GM19455 (cell line): ENCODE measurements around the gene FAM193A.
"Not testable (repeated sequence)": the region's sequence is repeated elsewhere in the genome, so short reads cannot be mapped to it uniquely, and the experiment has no call there.

ENCODE experiments used
- ATAC-seq: cut with Tn5 transposase; IDR thresholded peaks from one replicate; pipeline ENCODE4 v1.9.1; 2021; ENCODE audit not compliant: unreplicated experiment

Gene FAM193A

DNA sequence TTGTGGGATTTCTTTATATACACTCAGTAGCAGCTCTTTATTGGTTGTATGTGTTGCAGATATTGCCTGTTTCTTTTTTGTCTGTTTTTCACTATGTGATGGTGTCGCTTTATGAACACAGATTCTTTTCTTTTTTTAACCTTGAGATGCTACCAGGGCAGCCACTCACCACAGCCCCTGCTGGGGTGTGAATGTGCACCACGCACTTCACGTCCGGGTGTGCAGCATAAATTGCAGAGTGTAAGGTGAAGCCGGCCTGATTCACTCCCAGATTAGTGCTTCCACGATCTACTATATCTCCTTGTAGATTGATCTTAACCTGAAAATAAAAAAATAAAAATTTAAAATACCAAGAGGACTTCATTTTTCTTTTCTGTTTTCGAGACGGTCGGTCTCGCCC lies 71.4 kb downstream of the FAM193A start:
- ATAC-seq: no peak

DNA sequence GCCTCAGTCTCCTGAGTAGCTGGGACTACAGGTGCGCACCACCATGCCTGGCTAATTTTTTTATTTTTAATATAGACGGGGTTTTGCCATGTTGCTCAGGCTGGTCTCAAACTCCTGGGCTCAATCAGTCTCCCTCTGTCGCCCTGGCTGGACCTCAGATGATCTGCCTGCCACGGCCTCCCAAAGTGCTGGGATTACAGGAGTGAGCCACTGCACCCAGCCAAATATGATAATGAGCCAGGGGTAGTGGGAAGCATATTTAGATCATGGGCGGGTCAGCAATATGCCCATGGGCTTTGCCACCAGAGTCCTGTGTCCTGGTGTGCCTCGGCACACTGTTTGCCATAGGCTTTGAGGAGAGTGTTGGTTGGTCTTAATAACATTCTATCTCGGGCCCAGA lies 71.8 kb downstream of the FAM193A start:
- no peak for ATAC-seq

DNA sequence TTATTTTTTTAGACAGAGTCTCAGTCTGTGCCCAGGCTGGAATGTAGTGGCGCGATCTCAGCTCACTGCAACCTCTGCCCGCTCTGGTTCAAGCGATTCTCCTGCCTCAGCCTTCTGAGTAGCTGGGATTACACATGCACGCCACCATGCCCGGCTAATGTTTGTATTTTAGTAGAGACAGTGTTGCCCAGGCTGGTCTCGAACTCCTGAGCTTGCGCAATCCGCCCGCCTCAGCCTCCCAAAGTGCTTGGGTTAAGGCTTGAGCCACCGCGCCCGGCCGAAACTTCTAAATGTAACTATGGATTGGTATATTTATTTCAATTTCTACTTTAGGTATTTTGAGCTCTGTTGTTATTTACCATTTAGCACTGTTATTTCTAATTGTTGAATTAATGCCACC lies 79.4 kb downstream of the FAM193A start:
- no peak for ATAC-seq

DNA sequence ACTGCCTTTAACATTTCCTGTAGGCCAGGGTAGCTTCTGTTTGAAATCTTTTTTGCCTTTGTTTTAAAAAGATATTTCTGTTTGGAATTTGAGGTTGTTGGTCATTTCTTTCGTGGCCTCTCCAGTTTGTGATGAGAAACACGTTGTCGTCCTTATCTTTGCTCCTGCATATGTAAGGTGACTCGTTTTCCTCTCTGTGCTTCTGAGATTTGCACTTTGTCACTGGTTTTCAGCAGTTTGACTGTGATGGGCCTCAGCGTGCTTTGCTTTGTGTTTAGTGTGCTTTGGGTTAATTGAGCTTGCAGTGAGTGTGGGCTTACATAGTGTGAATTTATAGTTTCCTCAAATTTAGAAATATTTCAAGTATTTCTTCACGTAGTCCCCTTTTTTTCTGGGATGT lies 81.5 kb downstream of the FAM193A start:
- no peak for ATAC-seq

DNA sequence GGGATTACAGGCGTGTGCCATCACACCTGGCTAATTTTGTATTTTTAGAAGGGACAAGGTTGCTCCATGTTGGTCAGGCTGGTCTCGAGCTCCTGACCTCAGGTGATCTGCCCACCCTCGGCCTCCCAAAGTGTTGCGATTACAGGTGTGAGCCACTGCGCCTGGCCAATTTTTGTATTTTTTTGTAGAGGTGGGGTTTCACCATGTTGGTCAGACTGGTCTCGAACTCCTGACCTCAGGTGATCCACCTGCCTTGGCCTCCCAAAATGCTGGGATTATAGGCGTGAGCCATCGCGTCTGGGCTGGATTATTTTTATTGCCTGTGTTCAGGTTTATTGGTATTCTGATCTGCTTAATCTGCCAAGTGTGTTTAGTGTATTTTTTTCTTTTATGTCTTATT lies 82.3 kb downstream of the FAM193A start:
- not testable (repeated sequence) for ATAC-seq

DNA sequence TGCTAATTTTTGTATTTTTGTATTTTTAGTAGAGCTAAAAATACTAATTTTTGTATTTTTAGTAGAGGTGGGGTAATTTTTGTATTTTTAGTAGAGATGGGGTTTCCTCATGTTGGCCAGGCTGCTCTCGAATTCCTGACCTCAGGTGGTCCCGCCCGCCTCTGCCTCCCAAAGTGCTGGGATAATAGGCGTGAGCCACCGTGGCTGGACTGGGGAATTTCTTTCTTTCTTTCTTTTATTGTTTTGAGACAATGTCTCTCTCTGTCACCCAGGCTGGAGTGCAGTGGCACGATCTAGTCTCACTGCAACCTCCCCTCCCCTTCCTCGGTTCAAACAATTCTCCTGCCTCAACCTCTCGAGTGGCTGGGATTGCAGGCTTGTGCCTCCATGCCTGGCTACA lies 83.0 kb downstream of the FAM193A start:
- ATAC-seq: no peak

DNA sequence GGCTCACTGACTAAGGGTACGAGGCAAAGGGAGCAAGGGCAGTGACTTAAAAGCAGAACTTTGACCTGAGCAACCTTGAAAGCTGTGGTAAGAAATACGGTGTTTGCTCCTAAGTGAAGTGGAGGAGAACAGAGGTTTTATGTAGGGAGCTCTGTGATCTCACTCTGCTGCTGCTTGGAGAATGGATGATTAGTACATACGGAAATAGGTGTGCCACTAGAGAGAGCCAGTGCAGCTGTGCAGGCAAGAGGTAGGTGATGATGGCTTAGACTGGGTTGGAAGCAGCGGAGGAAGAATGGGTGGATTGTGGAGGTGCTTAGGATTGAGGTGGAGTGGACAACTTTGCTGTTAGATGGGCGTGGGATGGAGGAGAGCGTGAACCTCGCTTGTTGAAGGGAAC lies 85.0 kb downstream of the FAM193A start:
- ATAC-seq: no peak

DNA sequence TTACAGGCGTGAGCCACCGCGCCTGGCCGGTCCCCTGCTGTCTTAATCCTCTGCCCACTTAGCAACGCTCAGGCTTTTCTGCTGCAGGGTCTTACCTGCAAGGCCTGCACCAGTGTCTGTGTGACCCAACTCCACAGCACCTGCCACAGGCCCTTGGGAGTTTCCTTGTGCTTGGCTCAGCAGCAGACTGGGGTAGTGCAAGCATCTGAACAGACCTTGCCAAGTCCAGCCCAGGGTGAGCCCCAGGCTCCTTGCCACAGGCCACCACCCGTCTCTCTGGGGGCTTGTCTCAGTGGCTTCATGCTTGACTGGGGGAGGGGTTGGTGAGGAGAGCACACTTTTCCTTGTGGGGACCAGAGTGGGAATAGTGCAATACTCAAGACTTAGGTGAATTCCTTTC lies 87.0 kb downstream of the FAM193A start:
- no peak for ATAC-seq

DNA sequence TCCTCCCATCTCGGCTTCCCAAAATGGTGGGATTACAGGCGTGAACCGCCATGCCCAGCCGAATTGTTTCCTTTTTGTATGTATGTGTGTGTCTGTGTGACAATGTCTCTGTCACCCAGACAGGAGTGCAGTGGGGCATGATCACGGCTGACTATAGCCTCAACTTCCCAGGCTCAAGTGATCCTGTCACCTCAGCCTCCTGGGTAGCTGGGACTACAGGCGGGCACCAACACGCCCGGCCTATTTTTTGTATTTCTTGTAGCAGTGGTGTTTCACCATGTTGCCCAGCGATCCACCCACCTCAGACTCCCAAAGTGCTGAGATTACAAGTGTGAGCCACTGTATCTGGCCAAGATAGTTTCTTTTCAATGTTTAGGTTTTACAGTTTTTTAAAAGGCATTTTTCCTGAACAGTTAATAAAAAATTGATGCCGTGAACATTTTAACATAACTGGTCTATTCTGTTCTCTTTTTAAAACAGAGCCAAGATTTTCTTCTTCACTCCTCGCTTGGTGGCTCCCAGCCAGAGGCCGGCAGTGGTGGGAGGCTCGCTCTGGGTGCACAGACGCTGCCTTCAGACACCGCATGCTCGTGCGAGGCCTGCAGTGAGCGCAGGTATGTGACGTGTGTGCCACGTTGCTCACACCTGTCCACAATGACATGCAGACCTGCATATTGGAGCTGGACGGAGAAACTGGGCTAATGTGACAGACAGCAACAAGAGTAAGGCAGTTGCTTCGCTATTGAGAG lies 88.5 kb downstream of the FAM193A start:
- no peak for ATAC-seq

DNA sequence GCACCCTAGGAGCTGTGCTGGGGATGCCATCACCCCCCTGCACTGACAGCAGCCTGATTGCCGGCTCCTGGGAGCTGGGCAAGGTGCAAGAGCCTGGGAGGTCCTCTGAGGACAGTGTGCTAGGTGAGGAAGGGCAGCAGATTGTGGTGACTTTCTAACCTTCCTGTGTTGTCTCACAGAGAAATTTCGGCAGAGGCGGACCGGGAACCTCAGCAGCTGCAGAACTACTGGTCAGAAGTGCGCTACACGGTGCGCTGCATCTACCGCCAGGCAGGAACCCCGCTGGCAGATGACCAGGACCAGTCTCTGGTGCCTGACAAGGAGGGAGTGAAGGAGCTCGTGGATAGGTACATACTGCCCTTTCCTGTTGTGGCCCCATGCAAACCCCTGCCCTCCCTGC lies 89.8 kb downstream of the FAM193A start:
- ATAC-seq: no peak

DNA sequence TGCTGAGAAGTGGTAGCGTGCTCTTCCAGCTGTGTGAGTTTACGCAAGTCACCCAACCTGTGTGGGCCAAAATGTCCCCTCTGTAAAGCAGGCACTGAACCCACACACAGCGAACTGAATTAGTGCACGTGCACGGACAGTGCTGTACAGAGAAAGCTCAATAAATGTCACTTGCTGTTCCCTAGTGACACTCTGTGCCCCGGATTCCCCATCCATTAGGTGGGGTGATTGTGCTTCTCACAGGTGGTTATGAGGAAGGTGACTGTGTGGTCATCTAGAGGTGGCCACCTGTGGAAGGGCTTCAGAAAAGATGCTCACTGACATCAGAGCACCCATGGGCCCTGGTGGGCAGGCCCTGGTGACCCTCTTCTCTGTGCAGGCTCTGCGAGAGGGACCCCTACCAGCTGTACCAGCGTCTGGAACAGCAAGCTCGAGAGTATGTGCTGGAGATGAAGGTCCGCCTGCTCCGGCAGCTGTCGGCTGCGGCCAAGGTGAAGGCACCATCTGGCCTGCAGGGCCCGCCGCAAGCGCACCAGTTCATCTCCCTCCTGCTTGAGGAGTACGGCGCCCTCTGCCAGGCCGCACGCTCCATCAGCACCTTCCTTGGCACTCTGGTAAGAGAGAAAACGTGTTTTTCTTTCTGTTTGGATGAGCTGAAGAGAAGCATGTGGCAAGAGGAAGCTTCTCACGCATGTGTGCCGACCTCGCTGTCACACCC lies 94.3 kb downstream of the FAM193A start:
- ATAC-seq: no peak

DNA sequence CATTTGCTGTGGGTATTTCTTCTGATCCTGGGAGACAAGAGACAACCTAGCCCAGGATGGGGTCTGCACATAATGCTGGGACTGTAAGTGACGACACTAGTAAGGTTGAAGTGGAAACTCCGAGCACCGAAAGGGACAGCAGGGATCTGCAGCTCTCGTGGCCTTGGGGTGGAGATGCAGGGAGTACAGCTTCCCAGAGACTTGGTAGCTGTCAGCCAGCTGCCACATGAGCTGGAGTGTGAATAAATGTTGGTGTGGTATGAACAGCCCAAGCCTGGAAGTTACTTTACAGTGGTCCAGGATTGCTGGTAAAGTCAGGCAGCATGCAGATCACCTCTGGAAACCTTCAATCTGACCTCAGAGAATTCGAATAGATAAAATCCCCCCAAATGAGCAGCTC lies 97.6 kb downstream of the FAM193A start:
- ATAC-seq: no peak

DNA sequence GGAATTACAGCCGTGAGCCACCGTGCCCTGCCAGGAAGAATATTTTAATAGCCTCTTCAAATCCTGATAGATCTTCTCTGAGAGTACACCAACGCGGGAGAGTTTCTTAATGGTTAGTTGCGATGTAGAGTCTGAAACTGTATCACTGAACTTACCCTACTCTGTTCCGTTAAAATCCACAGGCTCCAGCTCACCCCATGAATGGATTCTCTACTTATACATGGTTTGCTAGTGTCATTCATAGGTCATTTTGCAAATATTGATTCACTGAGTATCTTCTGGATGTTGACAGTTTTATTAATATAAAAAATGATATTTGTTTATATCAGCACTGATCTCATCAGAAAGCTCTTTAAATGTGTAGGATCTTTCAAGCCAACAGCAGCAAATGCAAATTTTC lies 99.9 kb downstream of the FAM193A start:
- ATAC-seq: no peak

DNA sequence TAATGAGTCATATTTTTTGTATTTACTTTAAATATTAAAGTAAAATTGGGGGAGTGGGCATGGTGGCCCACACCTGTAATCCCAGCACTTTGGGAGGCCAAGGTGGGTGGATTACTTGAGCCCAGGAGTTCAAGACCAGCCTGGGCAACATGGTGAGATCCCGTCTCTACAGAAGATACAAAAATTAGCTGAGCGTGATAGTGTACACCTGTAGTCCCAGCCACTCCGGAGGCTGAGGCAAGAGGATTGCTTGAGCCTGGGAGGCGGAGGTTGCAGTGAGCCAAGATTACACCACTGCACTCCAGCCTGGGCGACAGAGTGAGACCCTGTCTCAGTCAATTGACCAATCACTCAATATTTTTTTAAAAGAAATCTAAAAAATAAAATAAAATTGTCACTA lies 100.5 kb downstream of the FAM193A start:
- ATAC-seq: not testable (repeated sequence)

DNA sequence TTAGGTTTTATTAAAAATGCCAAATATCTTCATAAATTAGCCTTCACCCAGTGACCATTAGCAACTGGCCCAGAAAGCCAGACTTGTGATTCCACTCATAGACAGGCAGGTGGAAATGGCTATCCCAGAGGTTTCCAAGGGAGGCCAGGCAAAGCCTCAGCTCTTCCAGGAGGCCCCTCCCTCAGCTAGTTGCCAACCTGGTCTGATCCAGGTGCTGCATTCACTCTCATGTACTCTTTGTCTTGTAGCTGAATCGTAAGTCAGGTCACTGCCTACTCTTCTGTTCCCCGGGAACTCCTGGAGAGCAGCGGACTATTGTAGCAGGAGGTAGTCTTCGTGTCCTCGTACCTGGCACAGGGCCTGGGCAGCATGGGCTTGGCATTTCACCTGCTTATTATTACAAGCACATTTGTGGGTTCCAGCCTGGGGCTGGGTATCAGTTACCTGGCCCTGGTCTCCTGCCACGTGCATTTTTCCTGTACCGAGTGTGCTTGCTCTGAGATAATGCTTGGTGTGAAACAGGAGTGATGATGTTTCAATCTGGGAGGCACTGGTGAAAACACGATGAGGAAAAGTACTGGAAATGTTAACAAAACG lies 101.6 kb downstream of the FAM193A start:
- no peak for ATAC-seq

DNA sequence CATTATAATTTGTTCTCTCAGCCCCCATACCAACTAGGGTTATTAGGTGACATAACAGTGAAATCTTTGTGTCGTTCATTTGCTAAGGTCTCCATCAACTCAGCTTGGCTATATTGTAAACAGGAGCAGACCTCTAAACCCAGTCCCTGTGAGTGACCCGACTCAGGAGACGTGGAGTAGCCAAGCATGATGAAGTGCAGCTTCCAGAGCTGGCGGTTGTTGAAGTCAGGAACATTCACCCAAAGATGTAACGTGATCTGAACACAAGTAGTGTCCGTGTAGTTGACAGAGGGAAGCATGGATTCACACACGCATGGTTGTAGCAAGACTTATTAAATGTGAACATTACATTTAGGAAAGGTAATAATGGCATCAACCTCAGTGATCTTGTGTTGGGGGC lies 102.3 kb downstream of the FAM193A start:
- ATAC-seq: no peak

DNA sequence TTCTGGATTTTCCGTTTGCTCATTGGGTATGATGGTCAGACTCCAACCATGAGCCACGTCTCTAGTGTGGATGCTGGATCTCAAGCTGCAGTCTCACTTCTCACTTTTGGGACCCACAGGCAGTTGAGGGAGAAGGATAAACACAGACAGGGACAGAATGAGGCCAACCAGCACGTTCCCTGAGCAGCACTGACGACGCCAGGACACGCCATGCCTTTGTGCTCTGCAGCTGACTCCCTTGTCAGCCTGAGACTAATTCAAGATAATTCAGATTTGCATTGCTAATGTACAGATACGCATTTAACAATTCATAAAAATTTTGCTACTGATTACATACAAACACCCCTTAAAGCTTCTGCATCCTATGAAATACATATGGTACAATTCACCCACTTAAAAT lies 106.5 kb downstream of the FAM193A start:
- ATAC-seq: no peak

DNA sequence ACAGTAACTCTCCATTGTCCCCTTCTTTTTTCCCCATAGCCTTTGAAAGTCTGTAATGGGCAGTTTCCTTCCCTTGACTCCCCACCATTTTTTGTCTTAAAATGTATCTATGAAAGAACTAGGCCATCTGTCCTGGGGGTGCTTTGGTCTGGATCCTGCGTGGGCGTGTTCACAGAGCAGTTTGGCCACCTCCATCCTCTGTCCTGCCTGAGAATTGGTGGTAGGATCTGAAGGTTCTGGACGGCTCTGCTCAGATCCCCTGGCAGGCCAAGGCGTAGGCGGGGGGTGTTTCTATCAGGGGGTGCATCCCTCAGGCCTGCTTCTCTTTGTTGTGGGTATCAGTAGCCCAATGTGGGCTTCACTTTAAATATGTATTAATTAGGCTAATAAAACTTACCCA lies 107.1 kb downstream of the FAM193A start:
- no peak for ATAC-seq

DNA sequence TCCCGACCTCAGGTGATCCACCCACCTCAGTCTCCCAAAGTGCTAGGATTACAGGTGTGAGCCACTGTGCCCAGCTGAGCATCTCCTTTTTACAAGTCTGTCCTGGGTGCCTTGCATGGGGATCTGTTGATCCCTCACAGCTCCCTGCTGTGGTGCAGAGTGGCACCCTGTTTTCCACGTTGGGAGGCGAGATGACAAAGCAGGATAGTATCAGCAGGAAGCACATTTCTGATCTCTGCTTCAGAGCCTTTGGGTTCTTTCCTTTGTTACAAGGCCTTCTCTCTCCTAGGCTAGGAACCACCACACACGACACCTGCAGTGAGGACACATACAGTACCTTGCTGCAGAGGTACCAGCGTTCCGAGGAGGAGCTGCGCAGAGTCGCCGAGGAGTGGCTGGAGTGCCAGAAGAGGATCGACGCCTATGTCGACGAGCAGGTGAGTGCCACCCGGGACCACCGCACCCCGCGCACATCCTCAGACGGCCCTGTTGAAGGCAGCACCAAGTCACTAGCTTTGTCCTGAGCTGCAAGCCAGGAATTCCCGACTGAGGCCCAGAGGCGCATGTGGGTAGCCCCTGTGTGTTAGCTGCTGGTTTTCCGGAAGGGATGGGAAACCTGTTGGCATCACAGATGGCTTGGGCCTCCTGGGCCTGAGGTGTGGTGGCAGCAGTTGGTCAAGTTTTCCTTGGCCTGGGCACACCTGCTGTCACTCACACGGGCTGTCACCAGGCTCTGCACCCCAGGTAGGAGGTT lies 110.1 kb downstream of the FAM193A start:
- ATAC-seq: no peak

DNA sequence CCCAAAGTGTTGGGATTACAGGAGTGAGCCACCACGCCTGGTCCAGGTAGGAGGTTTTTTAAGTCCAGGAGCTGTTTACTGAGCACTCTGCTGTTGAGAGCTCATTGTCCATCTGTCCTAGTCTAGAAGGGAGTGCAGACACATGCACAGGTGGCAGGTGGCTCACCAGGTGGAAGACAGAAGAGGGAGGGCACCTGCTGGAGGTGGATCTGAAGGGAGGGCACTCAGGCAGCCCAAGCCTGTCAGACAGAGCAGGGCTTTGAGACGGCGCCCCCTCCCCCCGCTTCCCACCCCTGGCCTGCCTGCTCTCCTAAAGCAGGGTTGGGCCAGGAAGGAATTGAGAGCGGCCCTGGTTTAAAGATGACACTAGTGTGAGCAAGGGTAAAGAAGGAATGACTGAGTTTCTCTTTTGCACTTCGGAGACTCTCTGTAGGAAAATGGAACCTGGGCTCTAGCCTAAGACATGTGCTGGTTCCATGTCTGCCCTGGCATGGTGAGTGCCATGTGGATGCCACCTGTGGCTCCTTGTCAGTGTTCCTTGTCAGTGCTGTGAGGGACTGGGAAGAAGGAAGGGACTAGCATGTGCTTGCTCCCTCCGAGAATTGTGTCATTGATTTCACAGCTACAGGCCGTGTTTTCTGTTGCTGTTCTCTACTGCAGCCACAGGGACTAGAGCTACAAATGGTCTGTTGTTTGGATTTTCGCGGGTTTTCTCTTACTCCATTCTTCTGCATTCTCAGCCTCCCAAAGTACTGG lies 111.1 kb downstream of the FAM193A start:
- ATAC-seq: no peak
